ENCODE results near the gene CELF3.
A peak's percentile ranks its signal among the peaks of the same experiment; 100 is the strongest.
"Not testable (repeated sequence)": the region's sequence is repeated elsewhere in the genome, so short reads cannot be mapped to it uniquely, and the experiment has no call there.

The CELF3 gene

DNA sequence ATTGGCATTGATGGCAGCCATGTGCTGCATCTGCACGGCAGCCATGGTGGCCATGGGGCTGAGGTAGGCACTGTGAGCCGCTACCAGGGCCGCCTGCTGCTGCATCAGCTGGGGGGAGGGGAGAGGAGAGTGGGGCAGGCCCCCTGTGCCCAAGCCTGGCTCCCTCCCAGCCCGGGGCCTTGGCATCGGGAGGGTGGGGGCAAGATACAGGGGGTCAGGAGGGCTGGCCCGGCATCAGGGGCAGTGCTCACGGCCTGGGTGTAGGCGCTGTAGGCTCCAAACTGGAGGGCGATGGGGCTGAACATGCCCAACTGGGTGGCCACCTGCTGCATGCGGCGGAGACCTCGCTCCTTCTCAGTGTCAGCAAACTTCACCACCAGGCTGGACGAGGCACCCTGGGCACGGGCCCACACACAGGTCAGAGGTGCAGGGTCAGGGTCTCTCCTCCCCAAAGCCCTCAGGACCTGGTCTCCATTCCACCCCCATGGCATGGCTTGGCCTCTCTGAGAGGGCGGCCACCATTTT, 9.0 kb downstream of the CELF3 start:
- DNase-seq, result no peak
- intact Hi-C loops (cut with DNase I), result no loop called here

DNA sequence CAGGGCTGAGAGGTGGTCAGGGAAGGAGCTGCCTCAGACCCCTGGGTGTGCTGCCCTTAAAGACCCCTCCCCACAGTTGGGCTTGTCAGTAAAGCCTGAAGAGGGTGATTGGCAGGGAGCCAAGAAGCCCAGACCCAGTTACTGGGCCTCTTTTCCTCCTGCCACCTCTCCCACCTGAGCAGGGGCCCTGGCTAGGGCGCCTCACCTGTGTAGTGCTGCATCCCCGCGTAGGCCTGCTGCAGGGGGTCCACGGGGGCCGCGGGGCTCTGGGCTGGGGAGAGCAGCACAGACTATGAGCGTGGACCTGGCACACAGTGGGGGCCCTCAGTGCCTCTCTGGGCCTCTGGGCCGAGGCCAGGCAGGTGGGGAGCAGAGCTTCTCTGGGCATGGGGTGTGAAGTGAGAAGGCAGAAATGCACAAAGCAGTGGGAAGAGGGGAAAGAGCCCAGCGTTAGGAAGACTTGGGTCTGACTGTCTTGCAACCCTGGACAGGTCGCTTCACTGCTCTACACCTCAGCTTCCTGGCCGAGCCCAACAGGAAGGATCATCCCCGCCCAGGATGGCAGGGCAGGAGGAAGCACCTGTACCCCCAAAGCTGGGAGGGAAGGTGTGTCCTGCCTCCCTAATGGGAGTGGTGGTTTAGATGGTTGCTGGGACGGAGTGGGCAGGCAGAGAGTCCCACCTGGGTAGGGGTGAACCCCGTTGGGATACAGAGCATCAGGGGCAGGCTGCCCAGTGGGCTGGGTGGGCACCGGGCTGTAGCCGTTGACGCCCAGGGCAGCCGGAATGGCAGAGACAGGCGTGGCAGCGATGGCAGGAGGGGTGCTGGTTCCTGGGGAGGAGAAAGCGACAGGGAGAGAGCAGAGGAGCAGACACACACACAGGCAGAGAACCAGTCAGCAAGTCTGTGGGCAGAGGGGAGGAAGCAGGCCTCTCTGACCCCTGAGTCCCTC, 9.9 kb downstream of the CELF3 start:
- no peak for DNase-seq
- intact Hi-C loops (cut with DNase I), result no loop called here

DNA sequence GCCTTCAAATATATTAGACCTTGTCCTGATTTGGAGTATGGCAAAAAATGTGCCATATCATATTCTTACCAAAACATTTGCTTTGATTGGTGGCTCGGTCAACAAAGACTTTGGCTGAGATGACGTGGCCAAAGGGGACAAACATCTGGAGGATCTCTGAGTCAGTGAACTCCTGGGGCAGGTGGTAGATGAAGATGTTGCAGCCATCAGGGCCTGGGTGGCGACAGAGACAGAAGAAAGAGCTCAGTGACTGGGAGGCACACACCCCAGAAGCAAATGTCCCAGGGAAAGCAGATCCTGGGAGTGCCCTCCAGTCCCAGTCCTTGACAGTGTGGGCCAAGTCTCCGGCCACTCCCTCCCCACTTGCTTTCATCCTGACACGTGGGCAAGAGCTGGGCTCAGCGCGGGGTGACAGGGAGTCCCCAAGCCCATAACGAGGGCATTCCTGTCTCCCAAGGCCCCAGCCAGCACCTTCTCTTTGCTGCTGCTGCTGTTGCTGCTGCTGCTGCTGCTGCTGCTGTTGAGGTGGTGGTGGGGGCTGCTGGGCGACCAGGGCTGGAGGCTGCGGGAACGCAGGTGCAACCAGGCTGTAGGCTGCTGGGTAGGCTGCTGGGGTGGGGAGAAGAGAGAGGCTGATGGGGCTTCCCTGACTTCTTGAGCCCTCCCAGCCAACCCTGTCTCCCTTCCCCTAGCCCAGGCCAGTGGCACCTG, 10.7 kb downstream of the CELF3 start:
- DNase-seq, result no peak

DNA sequence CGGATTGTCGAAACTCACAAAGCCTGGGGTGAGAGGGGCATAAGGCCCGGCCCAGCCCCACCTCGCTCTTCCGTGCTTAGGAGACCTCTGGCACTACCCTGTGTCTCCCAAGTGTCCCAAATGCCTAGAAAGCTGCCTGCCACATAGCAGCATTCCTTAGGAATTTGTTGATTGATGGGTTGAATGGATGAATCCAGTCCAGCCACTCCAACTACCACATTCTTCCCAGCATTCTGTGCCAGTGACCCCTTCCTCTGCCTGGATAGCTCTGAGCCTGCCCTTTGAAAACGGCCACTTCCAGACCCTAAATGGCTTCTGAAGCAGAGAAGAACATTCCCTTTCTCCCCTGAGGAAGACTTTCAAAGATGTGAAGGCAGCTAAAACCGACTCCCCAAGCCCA, 11.5 kb downstream of the CELF3 start:
- no peak for DNase-seq
- intact Hi-C loops (cut with DNase I), result no loop called here

More for the DNA sequence above, 10.7 kb downstream of the CELF3 start:
- intact Hi-C loops (cut with DNase I), result no loop called here

DNA sequence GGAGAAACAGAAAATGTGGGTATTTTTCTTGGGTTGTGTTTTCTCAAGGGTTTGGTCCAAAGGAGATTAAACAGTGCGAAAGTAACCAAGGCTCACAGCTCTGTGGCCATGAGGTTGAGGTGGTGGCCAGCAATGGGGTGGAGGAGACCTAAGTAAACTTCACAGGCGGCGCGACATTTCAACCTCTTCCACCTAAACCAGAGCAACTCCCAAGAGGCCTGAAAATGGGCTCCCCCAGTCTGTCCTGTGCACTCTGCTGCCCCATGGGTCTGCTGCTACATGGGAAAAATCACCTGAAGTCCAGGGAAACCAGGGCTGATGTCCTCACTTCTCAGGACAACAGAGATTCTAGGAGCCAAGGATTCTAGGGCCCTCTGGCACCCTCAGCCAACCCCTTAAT, 12.4 kb downstream of the CELF3 start:
- intact Hi-C loops (cut with DNase I), result no loop called here
- DNase-seq, result no peak

DNA sequence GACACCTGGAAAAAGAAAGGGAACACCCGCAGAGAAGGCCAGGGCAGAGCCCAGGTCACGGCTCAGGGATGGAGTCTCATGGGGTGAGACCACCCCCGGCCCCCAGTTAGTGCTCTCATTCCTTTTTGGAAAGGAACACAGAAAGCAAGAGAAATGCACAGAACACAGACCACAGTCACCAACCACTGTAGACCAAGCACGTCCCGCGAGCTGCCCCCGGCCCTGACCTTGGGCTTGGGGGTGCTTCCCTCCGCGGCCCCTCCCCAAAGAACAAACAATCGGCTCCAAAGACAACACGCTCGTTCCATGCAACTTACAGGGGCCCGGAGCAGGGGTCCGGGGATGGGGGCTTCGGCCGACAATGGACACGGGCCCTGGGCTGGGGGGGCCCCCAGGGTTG, 12.8 kb downstream of the CELF3 start:
- intact Hi-C loops (cut with DNase I), result no loop called here
- no peak for DNase-seq

DNA sequence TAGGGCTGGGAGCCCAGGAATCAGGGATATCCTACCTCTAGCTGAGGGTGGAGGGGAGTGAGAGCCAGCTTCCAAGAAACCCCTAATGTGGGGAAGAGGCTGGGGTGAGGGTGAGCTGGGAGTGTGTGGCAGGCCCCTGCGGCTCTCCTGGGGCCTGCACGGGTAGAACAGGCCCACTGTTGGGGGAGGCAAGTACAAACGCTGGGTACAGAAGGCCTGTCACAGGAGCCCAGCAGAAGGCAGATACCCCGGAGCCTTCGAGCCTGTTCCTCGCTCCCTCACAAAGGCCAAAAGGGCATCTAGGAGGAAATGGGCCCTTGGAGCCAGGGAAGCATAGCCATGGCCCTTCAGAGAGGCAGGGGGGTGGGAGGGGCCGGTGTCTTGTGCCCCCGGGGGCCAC, 13.7 kb downstream of the CELF3 start:
- intact Hi-C loops (cut with DNase I), result no loop called here
- peak in 1 of 42 donors; percentile 38 for DNase-seq

DNA sequence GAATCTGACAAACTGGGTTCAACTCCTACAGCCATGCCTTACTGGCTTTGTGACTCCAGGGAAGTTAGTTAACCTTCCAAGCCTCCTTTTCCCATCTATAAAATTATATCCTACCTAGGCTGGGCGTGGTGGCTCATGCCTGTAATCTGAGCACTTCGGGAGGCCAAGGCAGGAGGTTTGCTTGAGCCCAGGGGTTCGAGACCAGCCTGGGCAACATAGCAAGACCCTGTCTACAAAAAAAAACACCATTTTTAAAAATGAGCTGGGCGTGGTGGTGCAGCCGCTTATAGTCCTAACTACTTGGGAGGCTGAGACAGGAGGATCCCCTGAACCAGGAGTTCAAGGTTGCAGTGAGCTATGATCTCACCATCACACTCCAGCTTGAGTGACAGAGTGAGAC, 15.1 kb downstream of the CELF3 start:
- intact Hi-C loops (cut with DNase I), result no loop called here

DNA sequence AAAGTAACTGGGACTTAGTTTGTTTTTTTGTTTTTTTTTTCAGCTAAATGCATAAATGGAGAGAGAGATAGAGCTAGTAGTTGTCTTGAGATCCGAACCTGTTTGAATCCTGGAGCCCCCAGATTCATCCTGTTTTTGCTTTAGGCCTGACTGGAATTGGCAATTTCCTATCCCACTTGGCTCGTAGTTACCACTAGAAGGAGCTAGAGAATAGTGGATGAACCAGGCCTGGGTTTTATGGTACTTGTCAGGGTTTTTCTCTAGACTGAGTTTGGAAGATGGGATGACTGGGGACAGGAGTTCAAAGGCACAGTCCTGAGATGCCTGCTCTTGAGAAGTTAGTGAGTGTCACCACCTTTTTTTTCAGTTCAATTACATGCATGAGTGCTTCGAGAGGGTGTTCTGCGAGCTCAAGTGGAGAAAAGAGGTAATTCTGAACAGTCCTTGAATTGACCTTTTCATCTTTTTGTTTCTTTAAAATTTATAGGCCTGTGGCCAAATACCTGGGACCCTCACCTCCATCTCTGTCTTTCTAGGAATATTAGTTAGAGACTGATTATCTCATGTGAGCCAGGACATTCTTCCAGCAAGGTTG, 23.4 kb downstream of the CELF3 start:
- peak in 5 of 42 donors; percentile 13 to 65 (median 33) for DNase-seq
- intact Hi-C loops (cut with DNase I), result loop anchor here (5.0 kb wide), 1 partner anchor 44 kb away; no protein-coding TSS in a partner anchor

More for the DNA sequence above, 15.1 kb downstream of the CELF3 start:
- DNase-seq, result peak in 1 of 42 donors; percentile 30

DNA sequence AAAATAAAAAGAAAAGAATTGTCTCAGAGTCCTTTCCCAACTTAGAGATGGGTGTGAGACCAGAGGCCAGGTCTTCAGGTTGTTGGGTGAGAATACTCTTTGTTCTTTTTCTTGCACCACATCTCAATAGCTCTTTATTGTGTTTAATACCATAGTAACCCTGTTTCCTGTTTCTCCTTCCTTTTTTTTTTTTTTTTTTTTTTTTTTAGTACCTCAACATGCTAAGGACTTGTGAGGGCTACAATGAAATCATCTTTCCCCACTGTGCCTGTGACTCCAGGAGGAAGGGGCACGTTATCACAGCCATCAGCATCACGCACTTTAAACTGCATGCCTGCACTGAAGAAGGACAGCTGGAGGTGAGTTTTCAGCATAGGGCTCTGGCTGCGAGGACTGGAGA, 24.4 kb downstream of the CELF3 start:
- no peak for DNase-seq
- intact Hi-C loops (cut with DNase I), result loop anchor here (5.0 kb wide), 1 partner anchor 45 kb away; no protein-coding TSS in a partner anchor

DNA sequence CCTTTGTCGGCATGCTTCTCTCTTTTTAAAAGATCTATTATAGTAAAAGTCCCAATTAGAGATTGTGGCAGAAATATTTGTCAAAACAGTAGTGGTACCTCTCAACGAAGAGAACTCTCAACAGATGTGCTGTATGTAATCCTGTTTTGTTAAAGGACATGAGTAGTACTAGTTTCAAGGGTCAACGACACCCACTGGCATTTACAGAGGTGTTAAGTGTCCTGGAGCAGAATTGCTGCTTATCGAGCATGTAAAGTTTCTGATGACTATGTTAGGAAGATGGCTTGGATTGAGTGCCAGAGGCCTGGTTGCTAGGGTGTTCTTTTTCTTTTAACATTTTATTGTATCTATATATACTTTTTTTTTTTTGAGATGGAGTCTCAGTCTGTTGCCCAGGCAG, 27.1 kb downstream of the CELF3 start:
- no peak for DNase-seq
- intact Hi-C loops (cut with DNase I), result no loop called here

DNA sequence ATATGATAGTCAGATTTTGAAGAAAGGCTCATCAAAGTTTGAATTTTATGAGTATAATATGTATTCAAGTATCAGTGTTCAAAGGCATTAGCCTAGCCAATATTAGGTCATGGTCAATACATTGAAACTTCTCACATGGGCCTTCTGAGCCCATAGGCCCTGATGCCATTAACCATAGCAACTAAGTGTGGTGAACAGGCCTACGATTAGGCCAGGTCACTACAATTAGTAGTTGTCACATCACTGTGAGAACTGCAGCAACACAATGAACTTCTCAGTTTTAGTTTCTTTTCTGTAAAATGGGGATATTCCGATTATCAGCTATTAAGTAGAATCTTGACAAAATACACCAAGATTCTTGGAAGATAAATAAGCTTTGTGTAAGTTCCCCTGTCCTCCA, 30.0 kb downstream of the CELF3 start:
- intact Hi-C loops (cut with DNase I), result no loop called here
- no peak for DNase-seq

DNA sequence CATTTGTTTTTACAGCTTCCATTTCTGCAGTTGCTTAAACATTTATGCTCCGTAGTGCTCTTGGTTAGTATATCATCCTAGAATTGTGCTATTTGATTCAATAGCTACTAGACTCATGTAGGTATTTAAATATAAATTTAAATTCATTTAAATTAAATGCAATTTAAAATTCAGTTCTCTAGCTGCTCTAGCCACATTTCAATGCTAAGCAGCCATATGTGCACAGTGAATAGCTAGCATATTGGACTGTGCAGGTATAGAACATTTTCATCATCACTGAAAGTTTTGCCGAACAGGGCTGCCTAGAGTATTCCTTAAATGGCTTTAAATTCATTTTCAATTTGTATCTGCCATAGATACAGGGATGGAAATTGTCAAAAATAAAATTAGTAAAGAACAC, 32.5 kb downstream of the CELF3 start:
- no peak for DNase-seq
- intact Hi-C loops (cut with DNase I), result no loop called here

DNA sequence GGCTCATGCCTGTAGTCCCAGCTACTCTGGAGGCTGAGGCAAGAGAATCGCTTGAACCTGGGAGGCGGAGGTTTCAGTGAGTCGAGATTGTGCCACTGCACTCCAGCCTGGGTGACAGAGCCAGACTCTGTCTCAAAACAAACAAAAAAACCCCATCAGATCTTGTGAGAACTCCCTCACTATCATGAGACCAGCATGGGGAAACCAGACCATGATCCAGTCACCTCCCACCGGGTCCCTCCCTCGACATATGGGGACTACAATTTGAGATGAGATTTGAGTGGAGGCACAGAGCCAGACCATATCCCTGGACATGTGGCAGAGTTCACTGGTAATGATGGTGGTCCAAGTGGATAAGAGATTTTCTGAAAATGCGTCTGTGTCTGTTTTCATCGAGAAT, 33.7 kb downstream of the CELF3 start:
- DNase-seq; intact Hi-C loops (cut with DNase I): not testable (repeated sequence)

DNA sequence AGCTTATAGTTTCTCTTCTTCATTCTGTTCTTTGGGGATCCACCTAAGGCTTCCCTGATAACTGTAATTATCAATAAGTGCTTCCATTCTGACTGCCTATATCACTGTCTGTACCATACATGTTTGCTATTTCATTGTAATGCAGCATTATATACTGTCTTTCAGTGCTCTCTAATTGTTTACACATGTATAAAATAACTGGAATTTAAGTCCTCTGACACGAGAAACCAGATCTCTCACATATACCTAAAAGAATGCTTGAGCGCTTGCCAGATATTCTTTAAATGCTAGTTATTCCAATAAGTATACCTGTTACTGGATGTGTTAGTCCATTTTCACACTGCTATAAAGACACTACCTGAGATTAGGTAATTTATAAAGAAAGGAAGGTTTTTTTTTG, 34.7 kb downstream of the CELF3 start:
- intact Hi-C loops (cut with DNase I), result no loop called here

DNA sequence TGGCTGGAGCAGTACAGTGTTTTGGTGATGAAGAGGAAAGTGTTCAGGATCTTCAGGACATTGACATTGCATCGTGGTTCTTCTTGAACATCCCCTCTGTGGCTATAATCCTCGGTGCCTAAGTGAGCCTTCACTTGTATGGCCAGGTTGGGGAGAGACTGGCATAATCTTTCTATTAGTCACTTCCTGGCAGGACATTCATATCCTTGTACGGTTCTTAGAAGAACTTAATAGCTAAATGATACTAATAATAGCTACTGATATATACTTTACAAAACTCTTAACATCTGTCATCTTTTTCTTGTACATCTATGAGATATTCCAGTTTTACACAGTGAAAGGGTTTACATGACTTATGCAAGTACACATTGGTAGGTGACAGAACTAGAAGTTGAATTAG, 35.8 kb downstream of the CELF3 start:
- intact Hi-C loops (cut with DNase I), result no loop called here
- DNase-seq, result no peak

More for the DNA sequence above, 34.7 kb downstream of the CELF3 start:
- no peak for DNase-seq

DNA sequence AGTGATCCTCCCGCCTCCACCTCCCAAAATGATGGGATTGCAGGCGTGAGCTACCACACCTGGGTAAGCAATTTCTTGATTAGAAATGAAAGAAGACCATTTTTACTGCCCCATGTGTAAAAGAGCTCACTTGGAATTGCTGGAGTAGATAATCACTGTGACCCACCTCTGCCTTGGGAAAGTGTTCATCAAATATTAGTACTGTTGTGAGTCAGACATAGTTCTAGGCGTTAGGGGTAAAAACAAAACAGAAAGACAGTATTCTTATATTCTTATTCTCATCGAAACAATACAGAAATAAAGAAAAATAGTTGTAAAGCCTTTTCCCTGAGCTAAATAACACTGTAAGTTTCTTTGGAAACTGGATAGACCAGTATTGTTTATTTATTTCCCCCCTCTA, 36.2 kb downstream of the CELF3 start:
- intact Hi-C loops (cut with DNase I), result no loop called here
- DNase-seq, result no peak

DNA sequence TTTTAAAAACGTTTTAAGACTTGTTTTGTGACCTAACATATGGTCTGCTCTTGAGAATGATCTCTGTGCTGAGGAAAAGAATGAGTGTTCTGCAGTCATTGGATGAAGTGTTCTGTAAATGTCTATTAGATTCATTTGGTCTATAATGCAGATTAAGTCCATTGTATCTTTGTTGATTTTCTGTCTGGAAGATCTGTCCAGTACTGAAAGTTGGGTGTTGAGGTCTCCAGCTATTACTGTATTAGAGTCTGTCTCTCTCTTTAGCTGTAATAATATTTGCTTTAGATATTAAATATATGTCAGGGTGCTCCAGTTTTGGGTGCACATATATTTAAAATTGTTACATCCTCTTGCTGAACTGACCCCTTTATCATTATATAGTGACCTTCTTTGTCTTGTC, 43.2 kb downstream of the CELF3 start:
- DNase-seq, result no peak
- intact Hi-C loops (cut with DNase I), result no loop called here

DNA sequence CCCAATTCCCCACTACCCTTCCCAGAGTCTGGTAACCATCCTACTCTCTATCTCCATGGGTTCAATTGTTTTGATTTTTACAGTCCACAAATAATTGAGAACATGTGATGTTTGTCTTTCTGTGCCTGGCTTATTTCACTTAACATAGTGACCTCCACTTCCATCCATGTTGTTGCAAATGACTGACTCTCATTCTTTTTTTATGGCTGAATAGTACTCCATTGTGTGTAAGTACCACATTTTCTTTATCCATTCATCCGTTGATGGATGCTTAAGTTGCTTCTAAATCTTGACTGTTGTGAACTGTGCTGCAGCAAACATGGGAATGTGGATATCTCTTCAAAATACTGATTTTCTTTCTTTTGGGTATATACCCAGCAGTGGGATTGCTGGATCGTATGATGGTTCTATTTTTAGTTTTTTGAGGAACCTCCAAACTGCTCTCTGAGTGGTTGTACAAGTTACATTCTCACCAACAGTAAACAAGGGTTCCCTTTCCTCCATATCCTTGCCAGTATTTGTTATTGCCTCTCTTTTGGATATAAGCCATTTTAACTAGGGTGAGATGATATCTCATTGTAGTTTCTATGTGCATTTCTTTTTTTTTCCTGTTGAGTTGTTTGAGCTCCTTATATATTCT, 46.4 kb downstream of the CELF3 start:
- DNase-seq; intact Hi-C loops (cut with DNase I): not testable (repeated sequence)
